ENCODE measurements around the gene BCAS3.

BCAS3 gene

DNA sequence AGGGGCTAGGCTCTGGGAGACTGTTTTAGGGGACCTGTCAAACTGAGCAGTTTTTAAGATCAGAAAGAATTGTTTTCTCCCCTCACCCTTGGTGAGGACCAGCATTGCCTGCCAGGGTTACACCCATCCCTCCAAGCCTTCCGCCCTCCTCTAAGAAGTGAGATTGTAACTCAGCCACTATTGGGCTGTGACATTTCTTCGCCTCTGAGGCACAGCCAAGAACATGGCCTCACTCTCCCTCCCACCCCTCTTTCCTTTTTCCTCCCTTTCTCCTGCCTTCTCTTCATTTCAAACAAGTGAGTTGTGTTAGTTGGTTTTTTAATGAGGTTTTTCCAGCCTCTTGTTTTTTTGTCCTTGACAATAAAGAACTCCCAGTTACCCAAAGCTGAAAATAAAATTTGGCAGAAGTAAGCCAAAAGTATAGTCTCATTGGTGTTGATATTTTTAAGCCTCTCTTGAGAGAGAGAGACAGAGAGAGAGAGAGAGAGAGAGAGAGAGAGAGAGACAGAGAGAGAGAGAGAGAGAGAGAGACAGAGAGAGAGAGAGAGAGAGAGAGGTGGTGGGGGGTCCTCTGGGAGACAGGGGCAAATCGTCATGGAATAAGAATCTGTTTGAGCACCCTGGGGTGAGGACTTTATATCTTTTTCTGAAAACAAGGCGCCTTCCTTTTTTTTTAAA, 644.8 kb downstream of the BCAS3 start:
- no peak for DNase-seq
- in situ Hi-C loops (cut with MboI; ENCODE audit: low pct_unique_long_range_greater_than_20kb, low sequenced_read_pairs) = no loop called here

DNA sequence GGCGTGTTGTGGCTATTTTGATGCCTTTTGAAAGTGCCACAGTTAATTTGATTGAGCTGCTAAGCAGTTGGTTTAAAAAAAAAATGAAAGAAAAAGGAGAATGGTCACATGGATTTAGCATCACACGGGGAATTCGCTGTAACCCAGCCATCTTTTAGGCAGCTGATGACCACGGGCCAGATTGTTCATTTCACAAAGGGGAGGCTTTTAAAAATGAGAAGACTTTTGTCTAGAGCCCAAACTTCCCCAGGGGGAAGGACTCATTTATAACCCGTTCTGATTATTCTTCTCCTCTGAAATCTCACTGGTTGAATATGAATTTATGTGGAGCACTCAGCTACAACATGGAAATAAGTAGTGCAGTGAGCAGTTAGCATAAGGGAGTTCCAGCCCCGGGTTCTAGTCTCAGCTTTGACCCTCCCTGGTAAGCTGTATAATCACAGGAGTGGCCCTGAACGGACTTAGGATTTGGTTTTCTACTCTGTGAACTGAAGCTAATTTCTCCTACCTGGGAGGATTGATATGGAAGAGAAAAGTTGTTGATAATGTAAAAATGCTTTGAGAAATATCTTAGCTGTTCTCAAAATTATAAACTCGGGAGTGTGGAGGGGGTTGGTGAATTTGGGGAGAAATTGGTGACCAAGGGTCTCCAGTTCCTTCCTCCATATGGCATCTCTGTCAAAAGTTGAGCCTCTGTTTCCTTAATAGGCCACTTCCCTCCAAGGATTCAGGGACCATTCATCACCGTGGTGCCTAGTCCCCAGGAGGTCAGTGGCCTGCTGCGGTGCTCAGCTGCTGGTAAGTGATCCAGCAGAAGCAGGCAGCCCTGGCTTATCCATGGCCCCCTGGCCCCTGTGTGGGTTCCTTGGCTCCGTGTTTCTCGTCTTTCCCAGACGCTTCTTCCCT, 645.6 kb downstream of the BCAS3 start:
- in situ Hi-C loops (cut with MboI; ENCODE audit: low pct_unique_long_range_greater_than_20kb, low sequenced_read_pairs) = no loop called here
- DNase-seq = no peak

DNA sequence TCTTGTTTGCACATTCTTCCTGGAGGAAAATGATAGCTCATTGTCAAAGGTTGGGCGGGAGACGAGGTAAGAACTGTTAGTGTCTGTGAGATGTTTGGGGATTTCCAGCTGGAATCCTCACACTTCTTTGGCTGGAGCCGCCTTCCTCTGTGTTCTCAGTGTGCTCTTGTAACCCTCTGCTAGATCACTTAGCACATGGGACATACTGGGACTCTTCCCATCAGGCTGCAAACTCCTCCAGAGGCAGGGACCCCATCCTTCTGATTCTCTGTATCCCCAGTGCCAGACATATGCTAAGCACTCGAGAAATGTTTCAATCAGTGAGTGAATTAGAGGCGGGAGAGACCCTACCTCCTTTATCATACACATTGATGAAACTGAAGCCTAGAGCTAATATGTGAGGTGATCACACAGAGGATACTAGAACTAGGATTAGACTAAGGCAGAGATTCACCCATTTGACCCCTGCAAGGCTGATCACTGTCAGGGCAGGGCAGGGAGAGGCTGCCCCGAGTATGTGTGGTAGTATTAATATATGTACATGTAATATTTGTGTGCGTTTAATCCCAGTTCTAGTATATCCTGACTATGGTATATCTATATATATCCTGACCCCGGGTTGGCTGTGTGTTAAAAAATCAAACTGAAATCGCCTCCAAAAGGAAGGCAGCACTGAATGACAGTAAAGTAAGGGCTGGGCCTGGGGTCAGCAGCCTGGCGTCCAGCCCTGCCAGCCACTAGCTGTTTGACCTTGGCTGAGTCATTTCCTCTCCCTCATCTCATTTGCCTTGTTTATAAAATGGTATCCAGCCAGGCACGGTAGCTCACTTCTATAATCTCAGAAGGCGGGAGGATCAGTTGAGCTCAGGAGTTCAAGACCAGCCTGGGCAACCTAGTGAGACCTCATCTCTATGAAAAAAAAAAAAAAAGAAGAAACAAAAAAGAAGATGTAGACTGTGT, 646.5 kb downstream of the BCAS3 start:
- in situ Hi-C loops (cut with MboI; ENCODE audit: low pct_unique_long_range_greater_than_20kb, low sequenced_read_pairs) = no loop called here
- no peak for DNase-seq

DNA sequence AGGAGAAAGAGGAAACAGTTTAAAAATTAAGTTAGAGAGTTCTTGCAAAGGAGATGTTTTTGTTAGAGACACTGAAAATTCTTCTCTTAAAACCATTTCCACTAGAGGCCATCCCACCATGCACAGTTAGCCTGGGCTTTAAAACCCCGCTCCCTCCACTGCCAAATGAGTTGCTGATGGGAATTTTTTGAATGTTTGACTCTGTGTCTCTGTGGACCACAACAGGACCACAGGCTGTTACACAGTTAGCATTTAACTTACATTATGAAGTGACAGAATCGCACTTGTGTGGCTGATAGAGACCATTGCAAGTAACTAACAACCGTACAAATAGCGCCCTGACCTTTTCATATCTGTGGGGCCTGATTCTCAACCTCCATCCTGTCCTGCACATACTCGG, 647.3 kb downstream of the BCAS3 start:
- in situ Hi-C loops (cut with MboI; ENCODE audit: low pct_unique_long_range_greater_than_20kb, low sequenced_read_pairs) = no loop called here
- DNase-seq = no peak

DNA sequence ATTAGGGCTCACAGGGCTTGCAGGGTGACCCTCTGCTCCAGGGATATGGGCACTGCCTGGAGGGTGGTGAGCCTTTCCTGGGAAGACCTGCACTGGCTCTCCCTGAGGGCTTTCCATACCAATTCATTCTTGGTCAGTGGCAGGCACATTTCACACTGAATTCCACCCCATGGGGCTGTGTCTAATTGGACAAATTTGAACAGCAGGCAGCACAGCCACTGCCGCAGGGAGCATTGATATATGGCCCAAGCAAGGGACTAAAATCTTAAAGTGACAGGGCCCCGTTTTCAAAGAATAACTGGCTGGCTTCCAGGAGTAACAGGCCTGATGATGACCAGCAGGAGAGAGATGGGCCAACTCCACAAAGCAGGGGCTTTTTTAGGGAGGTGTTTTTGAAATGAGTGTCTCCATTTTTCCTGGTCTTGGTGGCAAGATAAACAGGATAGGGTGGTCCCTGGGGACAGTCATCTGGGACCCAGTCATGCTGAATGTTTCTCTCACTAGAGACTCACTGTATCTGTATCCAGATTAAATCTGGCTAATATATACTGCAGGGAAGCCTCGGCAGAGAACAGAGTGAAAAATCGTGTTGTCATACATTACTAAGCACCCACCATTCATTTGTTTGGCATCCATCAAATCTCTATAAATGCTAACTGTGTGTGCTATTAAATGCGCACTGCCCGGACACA, 647.9 kb downstream of the BCAS3 start:
- in situ Hi-C loops (cut with MboI; ENCODE audit: low pct_unique_long_range_greater_than_20kb, low sequenced_read_pairs) = no loop called here
- DNase-seq = no peak

DNA sequence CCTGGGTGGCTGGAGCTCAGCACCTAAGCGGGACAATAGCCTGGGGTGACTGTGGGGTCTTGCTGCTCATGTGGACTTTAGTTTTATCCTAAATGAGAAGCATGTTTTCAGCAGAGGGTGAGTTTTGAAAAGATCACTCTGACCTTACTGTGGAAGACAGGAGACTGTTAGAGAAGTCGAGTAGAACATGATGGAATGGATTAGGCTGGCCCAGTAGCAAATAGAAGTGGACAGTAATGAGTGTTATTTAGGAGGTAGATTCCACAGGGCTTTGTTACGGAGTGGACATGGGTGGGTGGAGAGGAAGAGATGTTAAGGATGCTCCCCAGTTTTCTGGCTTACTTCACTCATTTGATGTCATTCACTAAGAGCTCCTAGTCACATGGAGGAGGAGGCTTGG, 648.7 kb downstream of the BCAS3 start:
- in situ Hi-C loops (cut with MboI; ENCODE audit: low pct_unique_long_range_greater_than_20kb, low sequenced_read_pairs) = no loop called here
- DNase-seq = no peak

DNA sequence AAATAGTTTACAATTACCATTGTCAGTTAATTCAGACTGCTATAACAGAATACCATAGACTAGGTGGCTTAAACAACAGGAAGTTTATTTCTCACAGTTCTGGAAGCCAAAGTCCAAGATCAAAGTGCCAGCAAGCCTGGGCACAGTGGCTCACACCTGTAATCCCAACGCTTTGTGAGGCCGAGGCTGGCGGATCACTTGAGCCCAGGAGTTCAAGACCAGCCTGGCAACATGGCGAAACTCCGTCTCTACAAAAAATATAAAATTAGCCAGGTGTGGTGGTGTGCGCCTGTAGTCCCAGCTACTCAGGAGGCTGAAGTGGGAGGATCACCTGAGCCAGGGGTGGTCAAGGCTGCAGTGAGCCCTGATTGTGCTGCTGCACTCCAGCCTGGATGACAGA, 650.7 kb downstream of the BCAS3 start:
- DNase-seq = no peak
- in situ Hi-C loops (cut with MboI; ENCODE audit: low pct_unique_long_range_greater_than_20kb, low sequenced_read_pairs) = no loop called here

DNA sequence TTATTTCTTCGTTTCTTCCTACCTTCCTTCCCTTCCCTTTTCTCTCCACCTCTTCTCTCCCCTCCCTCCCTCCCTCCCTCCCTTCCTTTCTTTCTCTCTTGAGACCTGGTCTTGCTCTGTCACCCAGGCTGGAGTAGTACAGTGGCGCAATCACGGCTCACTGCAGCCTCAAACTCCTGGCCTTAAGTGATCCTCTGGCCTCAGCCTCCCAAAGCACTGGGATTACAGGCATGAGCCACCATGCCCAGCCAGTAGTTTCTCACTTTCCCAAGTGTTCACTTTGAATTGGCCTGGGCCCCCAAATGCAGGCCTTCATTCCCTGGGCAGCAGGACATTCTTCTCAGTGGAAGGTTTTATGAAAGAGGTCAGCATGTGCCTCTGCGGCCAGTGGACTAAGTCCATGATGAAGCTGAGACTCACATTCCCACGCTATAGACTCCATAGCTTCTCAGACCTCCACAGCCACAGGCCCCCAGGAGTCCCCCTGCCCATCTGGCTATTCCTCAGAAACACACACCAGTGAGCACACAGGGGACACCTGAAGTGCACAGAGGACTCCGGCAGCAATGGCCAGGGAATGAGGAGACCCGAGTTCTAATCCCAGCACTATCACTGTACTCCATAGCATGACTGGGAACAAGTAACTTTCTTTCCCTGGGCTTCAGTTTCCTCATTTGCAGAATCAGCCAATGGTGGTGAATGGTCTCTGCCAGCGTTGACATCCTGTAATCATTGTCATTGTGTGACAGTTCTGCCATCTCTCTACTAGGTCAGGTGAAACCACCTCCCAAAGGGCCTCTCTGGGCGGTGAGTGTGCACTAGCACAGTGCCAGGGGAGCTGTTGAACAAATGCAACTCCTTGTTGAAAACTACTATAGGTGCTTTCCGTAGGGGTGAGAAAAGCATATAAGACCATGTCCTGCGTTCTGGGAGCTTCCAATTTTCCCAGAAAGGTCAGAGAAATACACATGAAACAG, 652.8 kb downstream of the BCAS3 start:
- no peak for DNase-seq
- in situ Hi-C loops (cut with MboI; ENCODE audit: low pct_unique_long_range_greater_than_20kb, low sequenced_read_pairs) = no loop called here

DNA sequence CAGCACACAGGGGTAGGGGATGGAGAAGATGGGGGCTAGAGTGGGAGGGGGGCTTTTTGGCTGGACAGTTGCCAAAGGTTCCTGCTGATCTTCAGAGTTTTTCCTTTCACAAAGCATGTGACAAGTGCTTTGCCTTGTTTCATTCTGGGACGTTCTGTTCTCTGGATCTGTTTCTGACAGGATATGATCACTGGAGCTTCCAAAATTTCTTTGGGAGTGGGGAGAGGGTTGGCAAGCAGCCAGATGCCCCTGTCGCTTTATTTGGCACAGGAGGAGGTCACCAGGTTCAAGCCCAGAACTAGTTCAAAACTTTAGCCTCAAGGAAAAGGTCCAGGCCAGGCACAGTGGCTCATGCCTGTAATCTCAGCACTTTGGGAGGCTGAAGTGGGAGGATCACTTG, 653.5 kb downstream of the BCAS3 start:
- in situ Hi-C loops (cut with MboI; ENCODE audit: low pct_unique_long_range_greater_than_20kb, low sequenced_read_pairs) = no loop called here
- DNase-seq = no peak

DNA sequence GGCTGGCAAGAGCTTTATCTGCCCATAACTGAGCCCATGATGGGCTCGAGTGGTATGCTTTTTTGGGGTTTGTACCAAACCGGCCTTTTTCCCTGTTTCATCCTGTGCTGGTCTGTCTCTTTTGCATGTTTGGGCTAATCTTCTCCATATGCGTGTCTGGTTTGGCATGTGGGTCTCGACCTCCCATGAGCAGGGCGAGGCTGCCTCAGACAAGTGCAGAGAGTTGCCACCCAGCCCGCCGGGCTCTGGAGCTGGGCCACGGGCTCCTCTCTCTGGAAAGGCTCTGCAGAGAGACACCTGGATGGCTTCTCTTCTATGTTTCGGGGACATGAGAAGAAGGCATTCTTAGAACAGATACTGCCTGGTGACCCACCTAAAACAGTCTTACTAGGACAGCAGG, 654.2 kb downstream of the BCAS3 start:
- DNase-seq = no peak
- in situ Hi-C loops (cut with MboI; ENCODE audit: low pct_unique_long_range_greater_than_20kb, low sequenced_read_pairs) = no loop called here

DNA sequence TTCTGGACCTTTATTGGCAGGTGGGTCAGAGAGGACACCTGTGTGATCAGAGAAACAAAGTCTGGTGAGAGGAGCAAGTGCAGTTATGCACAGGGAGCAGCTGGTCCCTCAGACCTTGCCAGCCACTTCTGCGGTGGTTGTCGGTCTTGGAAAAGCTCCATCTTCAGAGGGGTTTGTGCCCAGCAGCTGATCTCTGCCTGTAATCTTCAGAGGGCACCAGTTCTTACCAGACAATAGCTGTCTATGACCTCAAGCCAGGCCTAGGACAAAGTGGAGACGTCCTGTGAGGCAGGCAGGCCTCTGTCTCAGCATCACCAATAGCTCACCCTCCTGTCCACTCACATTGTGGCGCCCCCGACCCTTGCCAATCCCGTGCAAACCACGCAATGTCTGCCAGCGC, 655.5 kb downstream of the BCAS3 start:
- in situ Hi-C loops (cut with MboI; ENCODE audit: low pct_unique_long_range_greater_than_20kb, low sequenced_read_pairs) = no loop called here
- no peak for DNase-seq

DNA sequence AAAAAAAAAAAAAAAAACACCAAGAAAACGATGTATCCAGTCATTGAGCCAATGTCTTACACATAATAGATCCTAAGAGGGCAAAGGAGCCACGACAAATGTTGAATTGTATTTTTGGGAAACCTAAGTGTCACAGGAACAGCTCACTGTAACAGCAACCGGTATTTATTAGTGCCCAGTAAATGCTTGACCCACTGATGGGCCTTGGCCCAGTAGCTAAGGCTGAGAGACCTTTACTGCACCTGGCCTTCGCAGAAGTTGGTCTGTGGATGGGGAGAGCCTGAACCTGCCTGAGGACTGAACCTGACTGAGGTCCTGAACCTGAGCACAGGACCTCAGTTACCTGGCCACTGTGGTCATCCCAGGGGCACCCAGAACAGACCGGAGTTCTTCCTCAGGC, 657.0 kb downstream of the BCAS3 start:
- no peak for DNase-seq
- in situ Hi-C loops (cut with MboI; ENCODE audit: low pct_unique_long_range_greater_than_20kb, low sequenced_read_pairs) = no loop called here

DNA sequence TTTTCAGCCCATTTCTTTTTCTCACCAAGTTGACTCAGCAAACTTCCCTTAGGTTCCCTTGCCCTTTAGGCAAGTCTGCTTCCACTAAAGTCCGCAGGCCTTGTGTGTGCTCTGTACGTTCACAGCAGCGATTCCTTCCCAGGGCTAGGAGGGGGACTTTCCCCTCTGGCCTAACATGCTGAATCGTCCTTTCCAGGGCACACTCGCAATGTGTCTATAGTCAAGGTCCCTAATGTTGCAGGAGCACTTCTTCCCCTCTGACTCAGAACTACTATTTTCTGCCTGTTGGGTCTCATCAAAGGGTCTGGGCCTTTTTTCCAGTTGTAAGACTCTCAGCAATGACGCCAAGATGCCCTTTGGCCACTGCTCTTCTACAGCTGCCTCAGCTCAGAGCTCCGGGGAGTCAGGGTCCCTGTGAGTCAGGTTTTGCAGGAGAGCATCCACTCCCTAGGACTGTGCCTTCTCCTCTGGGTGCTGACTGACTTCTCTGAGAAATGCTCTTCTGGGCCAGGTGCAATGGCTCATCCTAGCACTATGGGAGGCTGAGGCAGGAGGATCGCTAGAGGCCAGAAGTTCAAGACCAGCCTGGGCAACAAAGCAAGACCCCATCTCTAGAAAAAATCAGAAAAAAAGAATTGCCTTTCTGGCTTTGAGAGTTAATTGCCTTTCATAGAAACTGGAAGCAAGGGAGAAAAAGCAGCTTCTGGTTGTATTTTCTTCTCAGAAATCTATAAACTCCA, 657.6 kb downstream of the BCAS3 start:
- no peak for DNase-seq
- in situ Hi-C loops (cut with MboI; ENCODE audit: low pct_unique_long_range_greater_than_20kb, low sequenced_read_pairs) = no loop called here

DNA sequence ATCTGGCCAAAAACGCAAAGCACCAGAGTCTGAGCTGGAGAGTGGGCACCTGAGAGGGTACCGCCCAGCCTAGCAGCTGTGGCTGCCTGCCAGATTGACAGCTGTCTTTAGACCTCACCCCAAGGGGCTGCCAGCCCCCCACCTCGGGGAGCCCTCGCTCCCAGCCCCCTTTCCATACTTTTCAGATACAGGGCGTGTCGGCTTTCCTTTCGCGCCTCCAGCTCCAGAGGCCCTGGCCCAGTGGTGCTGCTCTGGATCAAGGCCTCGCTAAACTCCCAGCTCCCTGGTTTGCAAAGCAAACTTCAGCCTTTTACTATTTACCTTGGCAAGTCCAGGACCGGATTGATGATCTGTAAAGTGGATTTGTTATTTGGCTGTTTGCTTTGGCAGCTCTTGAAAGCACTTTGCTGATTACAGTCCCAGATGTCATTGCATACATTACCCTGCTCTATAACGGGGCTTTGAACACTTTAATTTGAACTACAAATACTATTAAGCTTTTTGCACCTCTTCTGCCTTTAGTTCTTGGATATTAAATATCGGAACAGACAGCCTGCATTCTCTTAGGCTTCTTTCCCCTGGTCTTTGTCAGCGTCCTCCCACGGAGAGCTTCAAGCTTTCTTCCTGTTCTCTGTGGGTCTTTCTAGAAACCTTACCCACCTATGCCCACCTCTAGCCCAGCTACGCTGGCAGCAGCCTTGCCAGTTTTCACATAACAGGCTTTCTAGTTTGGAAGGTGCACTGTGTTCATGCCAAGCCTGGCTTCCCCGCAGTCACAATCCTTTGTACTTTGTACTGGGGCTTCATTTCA, 658.4 kb downstream of the BCAS3 start:
- DNase-seq = no peak
- in situ Hi-C loops (cut with MboI; ENCODE audit: low pct_unique_long_range_greater_than_20kb, low sequenced_read_pairs) = no loop called here

DNA sequence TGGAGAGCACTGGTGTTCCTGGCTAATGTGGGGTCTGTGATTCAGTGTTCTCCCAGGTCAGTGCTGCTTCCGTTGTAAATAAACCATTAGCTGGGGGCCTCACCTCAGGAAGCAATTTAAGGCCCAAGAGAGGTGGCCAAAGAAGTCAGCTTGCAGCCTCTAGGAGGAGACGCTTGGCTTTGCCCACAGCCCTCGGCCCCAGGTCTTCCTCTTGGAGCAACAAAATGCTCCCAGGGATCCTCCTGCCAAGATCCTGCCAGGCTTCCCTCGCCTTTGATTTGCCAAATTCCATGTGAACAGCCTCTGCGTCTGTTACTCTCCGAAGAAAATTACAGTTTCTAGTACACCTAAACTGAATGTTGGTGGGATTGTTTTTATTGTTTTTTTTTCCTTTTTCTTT, 659.6 kb downstream of the BCAS3 start:
- DNase-seq = no peak
- in situ Hi-C loops (cut with MboI; ENCODE audit: low pct_unique_long_range_greater_than_20kb, low sequenced_read_pairs) = no loop called here

DNA sequence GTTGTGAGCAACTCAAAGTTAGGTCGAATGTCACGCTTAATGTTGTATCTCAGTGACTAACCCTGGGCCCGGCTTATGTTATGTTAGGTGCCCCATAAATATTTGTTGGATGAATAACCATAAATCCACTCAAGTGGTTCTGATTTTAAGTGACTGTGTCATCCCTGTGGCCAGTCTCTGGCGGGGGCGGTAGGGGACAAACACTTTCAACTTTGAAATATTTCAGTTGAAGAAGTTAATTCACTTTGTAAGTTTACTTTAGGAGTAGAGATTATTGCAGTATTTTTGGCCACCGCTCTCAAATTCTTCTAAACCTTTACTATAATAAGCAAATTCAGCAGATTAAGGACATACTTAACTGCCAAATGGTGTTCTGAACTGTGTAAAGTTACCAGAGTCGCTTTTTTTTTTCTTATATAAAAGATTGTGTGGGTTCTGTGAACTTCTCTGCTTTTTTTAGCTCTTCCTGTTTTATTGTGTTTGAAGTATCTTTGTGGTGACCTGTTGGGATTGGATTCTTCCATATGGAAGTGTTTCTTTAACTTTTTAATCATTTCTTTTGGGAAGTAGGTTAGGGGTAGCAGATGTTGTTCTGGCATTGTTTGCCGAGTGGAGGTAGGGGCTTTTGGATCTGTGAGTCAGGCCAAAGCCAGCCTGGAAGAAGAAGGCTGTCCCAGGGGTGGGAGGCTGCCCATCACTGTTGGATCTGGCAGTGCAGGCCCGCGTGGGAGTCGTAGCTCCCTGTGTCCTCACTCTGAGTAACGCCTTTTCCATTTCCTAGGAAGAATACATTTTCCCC, 660.5 kb downstream of the BCAS3 start:
- DNase-seq = no peak
- in situ Hi-C loops (cut with MboI; ENCODE audit: low pct_unique_long_range_greater_than_20kb, low sequenced_read_pairs) = no loop called here
